AG10803 (cell line): ENCODE results near the gene AMOTL2.

Experiments used
- DNase-seq: peaks from one replicate; pipeline ENCODE4 v3.0.0; 2010; ENCODE audit warnings: low read depth
- H3K4me3 ChIP-seq: 2 replicates; pipeline ENCODE4 v1.5.1; 2011; ENCODE audit warnings: mild to moderate bottlenecking, low read length, control low read depth
- TF ChIP-seq, protein P1 (sequence below): conservative IDR thresholded peaks from 2 replicates; pipeline ENCODE4 v1.5.1; 2011; ENCODE audit warnings: mild to moderate bottlenecking, low read length, control low read depth, inconsistent platforms

The AMOTL2 gene

DNA sequence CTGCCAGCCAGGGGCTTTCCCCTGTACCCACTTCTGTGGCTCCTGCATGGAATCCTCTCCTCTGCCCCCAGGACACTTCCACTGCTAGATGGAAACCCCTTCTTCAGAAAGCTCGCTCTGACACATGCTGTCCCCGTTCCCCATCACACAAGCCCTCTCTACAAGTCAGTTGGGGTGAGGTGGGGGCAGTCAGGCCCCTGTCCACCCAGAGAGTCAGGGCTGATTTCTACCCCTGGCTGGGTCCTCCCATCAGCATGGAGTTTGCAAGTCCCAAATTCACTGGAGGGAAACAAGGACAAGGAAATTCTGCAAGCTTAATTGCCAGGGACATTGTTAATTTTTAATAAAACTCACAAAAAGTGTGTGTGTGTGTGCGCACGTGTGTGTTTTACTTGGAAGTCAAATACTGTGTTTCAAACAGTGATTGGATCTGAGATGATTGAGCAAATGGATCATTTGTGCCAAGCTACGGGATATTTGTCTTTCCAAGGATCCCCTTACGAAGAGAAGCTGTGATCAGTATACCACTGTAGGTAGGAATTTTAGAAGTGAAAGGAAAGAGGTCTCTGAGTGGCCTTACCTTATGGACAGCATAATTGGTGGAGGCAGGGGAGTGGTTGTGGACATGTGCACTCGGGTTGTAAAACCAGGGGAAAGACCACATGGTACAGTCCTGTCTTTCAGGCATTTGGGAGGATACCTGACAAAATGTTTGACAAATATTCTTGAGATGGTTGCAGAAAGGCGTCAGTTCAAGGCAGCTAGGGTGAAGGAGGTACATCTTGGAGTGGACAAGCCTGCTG, 1.5 kb upstream of the AMOTL2 start:
- TF ChIP-seq, protein P1, sequence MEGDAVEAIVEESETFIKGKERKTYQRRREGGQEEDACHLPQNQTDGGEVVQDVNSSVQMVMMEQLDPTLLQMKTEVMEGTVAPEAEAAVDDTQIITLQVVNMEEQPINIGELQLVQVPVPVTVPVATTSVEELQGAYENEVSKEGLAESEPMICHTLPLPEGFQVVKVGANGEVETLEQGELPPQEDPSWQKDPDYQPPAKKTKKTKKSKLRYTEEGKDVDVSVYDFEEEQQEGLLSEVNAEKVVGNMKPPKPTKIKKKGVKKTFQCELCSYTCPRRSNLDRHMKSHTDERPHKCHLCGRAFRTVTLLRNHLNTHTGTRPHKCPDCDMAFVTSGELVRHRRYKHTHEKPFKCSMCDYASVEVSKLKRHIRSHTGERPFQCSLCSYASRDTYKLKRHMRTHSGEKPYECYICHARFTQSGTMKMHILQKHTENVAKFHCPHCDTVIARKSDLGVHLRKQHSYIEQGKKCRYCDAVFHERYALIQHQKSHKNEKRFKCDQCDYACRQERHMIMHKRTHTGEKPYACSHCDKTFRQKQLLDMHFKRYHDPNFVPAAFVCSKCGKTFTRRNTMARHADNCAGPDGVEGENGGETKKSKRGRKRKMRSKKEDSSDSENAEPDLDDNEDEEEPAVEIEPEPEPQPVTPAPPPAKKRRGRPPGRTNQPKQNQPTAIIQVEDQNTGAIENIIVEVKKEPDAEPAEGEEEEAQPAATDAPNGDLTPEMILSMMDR, result no peak
- DNase-seq, result no peak

DNA sequence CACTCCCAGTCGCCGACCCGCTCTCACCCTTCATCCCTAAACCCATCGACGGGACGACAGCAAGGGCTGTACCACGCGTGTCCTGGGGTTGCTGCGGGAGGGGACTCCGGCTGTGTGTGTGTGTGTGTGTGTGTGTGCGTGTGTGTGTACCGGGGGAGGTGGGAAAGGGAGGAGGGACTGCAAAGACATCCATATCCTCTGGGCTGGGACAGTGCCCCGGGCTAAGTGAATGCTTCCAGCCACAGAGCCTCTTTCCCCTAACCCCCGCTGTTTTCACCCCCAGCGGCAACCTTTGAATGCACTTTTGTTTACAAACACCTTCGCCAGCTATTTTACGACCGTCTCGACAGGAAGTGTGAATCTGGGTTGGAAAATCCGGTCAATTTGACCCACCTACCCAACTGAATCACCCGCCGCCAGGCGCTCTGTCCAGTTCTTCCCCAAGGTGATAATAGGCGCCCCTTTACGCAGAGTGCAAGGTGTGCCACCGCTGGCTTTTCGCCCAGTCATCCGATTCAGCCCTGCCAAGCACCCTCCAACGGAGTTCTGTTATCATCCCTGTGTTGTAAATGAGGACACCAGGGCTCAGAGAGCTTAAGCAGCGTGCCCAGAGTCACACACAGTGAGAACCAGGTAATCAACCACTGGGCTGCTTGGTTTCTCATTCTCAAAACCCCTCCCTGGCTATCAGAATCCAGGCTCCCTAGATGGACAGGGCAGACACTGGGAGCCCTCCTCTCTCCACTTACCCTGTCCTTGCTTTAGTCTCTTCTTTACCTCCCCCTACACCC, 739 bp upstream of the AMOTL2 start:
- no peak for DNase-seq
- TF ChIP-seq, protein P1, result peak; percentile 3

More for the DNA sequence above, 1.5 kb upstream of the AMOTL2 start:
- no peak overlapping the region for H3K4me3 ChIP-seq

DNA sequence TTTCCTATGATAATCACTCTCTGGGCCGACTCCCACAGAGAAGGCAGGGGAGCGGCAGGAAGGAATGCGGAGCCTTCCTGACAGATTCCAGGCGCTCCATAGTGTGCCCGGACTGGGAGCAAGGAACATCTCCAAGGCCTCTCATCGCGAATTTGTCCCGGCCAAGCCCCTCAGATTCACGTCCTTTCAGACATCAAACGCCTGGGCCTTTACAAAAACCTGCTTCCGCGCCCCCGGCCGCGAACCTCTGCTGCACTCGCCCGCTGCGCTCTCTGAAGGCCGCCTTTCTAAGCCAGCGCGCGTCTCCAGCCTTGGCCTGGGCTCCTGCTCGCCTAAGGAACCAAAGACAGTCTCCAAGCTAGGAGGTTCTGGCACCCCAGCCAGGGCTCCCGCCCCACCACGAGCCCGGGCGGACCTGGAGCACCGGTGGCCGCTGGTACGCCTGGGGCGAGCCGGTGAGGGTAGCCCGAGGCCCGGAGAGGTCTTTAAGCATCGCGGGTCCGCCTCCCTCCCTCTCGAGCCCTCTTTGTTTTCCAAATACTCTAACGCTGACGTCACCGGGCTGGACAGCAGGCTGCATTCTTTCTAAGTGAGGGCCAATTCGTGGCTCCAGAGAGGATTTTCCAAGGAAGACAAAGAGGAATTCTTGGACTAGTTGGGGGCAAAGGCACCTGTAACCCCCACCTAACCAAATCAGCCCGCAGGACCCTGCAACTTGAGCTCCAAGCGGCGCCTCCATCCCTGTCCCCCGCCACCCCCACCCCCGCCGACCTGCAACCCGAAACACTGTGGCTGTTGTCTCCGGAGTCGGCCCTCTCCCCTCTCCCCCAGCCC, 759 bp downstream of the AMOTL2 start:
- DNase-seq, result peak; percentile 90
- TF ChIP-seq, protein P1, result no peak

More for the DNA sequence above, 739 bp upstream of the AMOTL2 start:
- H3K4me3 ChIP-seq, result peak overlapping the region; percentile 75

DNA sequence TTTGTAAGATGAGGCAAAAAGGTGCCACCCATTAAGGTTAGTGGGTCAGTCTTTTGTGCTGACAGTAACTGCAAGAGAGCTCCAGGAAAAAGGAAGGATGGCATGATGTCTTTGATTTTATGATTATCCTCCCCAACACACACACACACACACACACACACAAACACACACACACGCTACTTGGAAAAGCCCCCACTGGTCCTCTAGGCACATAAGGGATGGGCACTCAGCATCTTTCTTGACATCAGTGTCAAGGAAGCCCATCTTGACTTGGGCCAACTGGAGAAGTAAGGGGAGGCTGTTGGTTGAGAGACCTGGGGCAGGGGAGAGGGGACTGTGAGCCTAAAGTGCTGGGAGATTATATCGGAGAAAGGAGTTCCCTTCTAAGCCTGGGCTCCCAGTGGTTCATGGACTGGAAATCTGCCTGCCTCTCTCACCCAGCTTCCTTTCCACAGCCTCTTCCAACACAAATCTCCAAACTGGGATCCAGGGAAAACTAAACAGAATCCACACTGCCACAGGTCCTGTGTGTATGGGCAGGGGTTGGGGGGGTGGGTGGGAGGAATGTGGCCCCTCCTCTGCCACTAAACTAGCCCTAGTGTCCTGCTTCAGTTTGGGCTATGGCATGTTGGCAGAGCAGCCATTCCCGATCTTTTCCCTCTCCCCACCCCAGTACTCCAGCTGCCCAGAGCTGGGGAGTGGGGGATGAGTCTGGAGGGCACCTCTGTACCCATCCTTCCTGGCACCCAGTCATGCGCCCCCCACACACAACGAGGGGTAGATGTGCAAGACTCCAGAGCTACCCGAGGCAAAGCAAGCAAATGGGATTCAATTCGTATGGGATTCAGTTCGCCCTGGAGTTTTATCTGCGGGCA, 1.6 kb downstream of the AMOTL2 start:
- DNase-seq, result peak; percentile 62
- TF ChIP-seq, protein P1, result no peak
- peak overlapping the region; percentile 99 for H3K4me3 ChIP-seq

More for the DNA sequence above, 759 bp downstream of the AMOTL2 start:
- peak overlapping the region; percentile 99 for H3K4me3 ChIP-seq

DNA sequence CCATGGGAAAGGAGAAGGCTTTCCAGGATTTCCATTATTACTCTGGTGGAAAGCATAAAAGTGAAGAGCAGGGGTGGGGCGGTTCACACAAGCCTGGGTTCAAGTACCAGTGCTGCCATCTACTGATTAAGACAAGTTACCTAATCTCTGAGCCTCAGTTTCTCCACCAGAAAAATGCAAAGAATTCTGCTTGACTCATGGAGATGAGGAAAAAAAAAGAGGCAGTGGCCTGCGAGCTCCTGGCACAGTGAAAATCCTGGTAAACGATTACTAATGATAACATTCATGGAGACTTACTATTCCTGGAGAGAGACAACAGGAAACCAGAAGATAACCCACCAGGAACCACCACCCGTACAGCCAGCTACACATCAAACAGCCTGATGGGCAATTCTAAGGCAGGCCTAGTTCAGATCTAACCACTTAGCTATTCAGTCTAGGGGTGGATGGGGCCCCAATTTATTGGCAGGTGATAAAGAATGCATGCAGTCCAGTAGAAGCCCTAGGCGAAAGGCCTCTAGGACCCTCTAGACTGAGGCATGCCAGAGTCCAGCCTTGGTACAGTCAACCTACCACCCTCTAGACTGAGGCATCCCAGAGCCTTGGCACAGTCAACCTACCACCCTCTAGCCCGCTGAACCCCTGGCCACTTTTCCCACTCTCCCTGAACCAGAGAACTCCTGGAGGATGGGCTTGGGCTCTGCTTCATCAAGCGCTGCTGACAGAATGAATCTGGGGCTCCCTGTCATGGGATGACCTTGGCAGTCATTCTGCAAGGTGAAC, 2.5 kb downstream of the AMOTL2 start:
- H3K4me3 ChIP-seq, result peak overlapping the region; percentile 99

More for the DNA sequence above, 2.5 kb downstream of the AMOTL2 start:
- peak; percentile 70 for DNase-seq
- TF ChIP-seq, protein P1, result peak; percentile 20
